Measurements from ENCODE around the gene ADI1. TPM values are rescaled to one million over a fixed set of nuclear protein-coding genes. Genes with fewer than 3 reads are reported as not detected.

ADI1 gene
- total RNA-seq, 1 donor from 2014 or later, result 36.2 TPM

DNA sequence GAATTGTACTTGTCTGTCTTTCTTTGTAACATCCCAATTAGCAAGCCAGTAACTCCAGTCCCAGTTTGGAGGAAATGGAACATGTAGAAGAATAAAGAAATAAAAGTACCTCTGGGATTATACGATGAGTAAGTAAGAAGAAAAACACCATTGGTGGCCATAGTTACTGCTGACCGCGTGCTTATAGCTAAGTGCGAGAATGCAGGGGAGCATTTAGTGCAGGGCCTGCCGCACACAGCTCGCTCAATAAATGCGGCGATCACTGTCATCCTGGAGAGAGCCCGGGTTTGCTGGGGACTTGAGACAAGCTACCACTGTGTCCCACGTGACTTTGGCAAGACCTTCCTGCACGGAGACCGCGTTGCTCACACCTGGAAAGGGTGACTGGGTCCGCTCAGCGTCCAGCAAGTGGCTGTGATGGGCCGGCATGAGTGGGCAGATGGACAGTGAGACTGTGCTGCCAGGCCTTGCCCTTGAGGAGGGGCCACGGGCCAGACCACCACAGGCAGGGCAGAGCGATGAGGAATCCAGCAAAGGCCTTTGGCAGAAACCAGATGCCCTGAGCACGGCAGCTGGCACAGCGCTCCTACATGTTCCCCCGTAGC lies 54.8 kb downstream of the ADI1 start:
- peaks cover 23% of the 10 kb centered on the region for H3K36me3 Mint-ChIP-seq (ENCODE audit: low read depth)
- no peaks in the 10 kb centered on the region for H3K27me3 Mint-ChIP-seq
- no peak for DNase-seq
- no peak overlapping the region for H3K4me3 Mint-ChIP-seq
- no peaks in the 10 kb centered on the region for H3K9me3 Mint-ChIP-seq
- no peak overlapping the region for H3K27ac Mint-ChIP-seq
- H3K4me1 Mint-ChIP-seq, result peaks cover 4% of the 10 kb centered on the region
- intact Hi-C loops (cut with micrococcal nuclease), result loop anchor here (5.0 kb wide), 2 partner anchors 37 to 188 kb away; no protein-coding TSS in a partner anchor

DNA sequence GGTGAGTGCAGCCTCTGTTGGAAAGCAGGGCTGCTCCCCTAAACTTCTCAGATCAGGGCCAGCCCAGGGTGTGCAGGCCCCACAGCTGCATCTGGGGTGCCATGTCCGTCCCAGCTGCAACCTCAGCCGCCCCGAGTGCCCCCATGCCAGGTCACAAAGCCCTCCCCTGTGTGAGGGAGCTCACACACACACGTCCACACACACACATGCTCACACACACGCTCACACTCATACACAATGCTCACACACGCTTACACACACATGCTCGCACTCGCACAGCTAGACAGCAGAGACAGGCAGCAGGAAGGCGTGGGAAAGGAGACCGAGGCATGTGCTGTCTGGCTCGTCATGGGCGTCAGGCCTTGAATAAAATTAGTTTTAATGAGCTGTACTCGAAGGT lies 55.4 kb downstream of the ADI1 start:
- intact Hi-C loops (cut with micrococcal nuclease), result loop anchor here (5.0 kb wide), 2 partner anchors 37 to 188 kb away; no protein-coding TSS in a partner anchor
- H3K27ac Mint-ChIP-seq, result no peak overlapping the region

DNA sequence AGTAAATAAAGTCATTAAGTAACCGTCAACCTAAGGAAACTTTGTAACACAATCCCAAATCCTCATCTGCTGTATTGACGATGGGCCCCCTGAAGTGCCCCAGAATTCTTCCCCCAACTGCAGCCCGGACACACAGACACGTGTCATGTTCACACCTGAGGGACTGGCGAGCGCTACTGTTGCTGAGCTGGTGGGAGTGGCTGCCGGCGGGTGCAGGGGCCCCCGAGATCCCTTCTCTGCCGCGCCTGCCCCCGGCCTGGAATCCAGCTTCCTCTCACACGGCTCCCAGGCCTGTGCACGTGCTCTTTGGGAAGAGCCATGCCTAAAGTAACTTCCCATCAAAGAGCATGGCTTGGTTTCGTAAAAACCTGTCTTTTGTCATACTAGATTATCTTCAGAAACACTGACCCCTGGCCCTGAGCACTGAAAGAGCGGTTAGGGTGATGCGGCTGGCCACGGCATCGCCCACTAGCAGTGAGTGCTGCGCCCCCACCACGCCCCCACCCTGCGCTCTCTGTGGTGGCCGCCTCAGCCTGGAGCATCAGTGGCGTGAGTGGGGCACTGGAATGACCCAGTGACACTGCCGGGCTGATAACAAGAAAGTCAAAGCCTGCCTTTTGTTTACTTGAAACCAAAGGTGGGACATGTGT lies 56.0 kb downstream of the ADI1 start:
- Mint-ChIP-seq H3K9me3 (no peaks in the 10 kb centered on the region), H3K4me1 (peaks cover 4% of the 10 kb centered on the region), H3K27me3 (no peaks in the 10 kb centered on the region), H3K36me3 (ENCODE audit: low read depth) (peaks cover 23% of the 10 kb centered on the region), H3K4me3 (no peak overlapping the region), H3K27ac (no peak overlapping the region)
- DNase-seq, result no peak
- intact Hi-C loops (cut with micrococcal nuclease), result loop anchor here (5.0 kb wide), 2 partner anchors 36 to 189 kb away; no protein-coding TSS in a partner anchor

More for the DNA sequence above, 55.4 kb downstream of the ADI1 start:
- Mint-ChIP-seq H3K36me3 (ENCODE audit: low read depth) (peaks cover 23% of the 10 kb centered on the region), H3K4me1 (peaks cover 4% of the 10 kb centered on the region), H3K27me3 (no peaks in the 10 kb centered on the region), H3K9me3 (no peaks in the 10 kb centered on the region), H3K4me3 (no peak overlapping the region)
- no peak for DNase-seq

DNA sequence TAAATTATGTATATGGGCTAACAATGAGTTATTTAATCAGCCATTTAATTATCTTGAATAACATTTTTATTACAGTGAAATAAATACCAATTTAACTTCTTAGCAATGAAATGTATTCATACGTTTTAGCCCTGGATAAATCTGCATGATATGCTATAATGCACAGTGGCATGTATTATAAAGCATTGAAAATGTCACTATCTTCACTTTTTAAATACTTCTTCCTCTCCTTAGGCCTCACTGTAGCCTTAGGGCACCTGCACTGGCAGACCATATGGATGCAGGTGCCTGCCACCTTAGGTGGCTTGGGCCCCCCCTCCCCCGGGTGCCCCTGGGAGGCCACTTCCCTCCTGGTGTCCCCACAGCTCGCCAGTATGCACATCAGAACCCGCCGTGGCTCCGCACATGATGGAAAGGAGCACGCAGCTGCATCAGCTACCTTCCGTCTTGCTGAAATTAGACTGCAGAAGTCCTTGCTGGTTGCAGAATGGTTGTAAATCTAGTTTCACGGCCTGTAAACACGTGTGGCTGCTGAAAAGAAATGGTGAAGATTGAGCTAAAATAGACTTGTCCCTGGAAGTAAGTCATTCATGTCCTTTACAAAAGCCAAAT lies 56.7 kb downstream of the ADI1 start:
- no peak overlapping the region for H3K27ac Mint-ChIP-seq

DNA sequence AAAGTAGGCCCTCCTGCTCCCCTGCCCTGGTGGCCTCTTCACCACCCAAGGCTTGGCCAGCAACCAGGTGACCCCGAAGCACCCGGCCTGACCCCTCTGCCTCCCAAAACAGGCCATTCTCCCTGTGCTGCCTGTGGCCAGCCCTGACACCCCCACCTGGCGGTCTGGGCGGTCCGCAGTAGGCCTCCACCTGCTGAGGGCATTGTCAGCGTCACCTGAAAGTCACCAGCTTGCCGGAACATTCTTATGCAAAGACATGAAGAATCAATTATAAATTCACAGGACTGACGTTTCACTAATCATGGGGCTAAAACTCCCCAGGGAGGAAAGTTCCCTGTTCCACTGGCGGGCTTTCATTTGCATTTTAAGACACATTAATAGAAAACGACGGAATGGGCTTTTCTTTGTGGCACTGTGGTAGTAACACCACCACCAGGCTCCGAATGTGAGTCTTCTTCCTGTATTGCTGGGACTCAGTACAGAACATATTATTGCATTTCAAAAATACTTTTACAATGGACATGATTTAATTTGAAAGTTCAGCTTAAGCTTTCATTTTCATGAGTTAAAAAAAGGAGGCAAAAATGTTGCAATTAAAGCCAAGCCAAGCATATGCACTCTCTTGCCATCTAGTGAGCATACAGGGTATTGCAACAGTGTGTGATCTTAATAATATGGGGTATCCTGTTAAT lies 57.4 kb downstream of the ADI1 start:
- peak; percentile 84 for DNase-seq
- intact Hi-C loops (cut with micrococcal nuclease), result loop anchor here (5.0 kb wide), 2 partner anchors 35 to 190 kb away; no protein-coding TSS in a partner anchor
- Mint-ChIP-seq H3K36me3 (ENCODE audit: low read depth) (peaks cover 20% of the 10 kb centered on the region), H3K4me3 (no peak overlapping the region), H3K27ac (no peak overlapping the region), H3K9me3 (no peaks in the 10 kb centered on the region), H3K27me3 (no peaks in the 10 kb centered on the region), H3K4me1 (peaks cover 4% of the 10 kb centered on the region)

More for the DNA sequence above, 56.7 kb downstream of the ADI1 start:
- Mint-ChIP-seq H3K36me3 (ENCODE audit: low read depth) (peaks cover 19% of the 10 kb centered on the region), H3K4me3 (no peak overlapping the region), H3K4me1 (peaks cover 4% of the 10 kb centered on the region), H3K9me3 (no peaks in the 10 kb centered on the region), H3K27me3 (no peaks in the 10 kb centered on the region)
- DNase-seq, result no peak
- intact Hi-C loops (cut with micrococcal nuclease), result loop anchor here (5.0 kb wide), 2 partner anchors 35 to 190 kb away; no protein-coding TSS in a partner anchor

DNA sequence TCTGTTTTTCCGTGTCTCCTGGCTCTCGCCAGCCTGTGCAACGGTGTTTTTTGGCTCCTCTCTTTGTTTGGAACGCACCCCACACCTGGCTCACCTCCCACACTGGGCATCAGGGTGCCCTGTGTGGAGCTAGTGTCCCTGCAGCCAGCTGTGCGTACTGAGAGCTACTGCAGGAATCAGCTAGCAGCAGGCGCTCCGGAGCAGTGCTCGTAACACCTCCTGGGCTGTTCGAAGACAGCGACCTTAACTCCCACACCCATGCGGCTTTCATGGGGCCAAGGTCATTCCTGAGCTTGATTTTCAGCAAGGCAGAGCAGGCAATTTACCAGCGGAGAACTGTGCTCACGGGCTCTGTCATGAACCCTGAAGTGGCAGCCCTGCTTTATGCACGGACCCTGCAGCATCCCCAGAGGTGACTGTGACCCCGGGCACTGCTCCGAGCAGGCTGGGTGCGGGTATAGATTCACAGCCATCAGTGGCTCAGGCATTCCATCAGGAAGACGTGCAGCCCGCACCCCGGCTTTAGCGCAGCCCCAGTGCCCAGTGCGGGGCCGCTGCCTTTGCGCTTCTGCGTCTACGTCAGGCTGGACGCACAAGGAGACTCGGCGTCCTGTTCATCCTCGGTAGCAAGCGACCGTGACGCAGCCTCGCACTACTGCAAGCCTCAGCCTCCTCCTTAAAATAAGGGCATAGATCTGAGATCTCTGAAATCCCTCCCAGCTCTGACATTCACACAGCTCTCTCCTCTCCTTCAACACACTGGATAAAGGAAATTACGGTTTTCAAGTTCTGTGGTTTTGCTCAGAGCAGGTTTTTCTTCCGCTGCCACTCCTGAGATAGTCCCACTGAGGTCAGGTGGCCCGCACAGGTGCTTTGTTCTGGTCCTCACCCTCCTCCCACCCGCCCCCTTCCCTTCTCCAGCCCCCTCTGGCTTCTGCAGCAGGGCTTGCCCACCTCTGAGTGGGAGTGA lies 58.2 kb downstream of the ADI1 start:
- Mint-ChIP-seq H3K4me3 (no peak overlapping the region), H3K4me1 (peaks cover 4% of the 10 kb centered on the region), H3K9me3 (no peaks in the 10 kb centered on the region), H3K27ac (no peak overlapping the region), H3K27me3 (no peaks in the 10 kb centered on the region), H3K36me3 (ENCODE audit: low read depth) (peaks cover 20% of the 10 kb centered on the region)
- no peak for DNase-seq
- intact Hi-C loops (cut with micrococcal nuclease), result loop anchor here (5.0 kb wide), 2 partner anchors 34 to 191 kb away; no protein-coding TSS in a partner anchor

DNA sequence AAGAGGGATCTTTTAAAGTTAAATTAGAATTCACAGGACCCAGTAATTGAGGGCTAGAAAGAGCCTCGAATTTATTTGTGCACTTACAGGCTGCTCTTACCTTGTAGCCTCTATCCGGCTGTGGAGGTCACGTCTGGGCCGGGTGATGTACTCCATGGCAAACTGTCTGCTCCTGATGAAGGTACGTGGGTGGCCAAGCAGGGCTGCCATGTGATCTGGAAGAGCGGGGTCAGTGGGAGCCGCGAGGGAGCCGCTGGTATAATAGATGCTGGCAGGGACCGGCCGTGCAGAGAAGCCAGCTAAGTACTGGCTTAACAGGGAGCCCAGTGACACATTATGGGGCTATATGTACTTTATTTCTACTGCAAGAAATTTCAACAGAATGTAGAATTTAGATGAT lies 59.2 kb downstream of the ADI1 start:
- peaks cover 4% of the 10 kb centered on the region for H3K4me1 Mint-ChIP-seq

DNA sequence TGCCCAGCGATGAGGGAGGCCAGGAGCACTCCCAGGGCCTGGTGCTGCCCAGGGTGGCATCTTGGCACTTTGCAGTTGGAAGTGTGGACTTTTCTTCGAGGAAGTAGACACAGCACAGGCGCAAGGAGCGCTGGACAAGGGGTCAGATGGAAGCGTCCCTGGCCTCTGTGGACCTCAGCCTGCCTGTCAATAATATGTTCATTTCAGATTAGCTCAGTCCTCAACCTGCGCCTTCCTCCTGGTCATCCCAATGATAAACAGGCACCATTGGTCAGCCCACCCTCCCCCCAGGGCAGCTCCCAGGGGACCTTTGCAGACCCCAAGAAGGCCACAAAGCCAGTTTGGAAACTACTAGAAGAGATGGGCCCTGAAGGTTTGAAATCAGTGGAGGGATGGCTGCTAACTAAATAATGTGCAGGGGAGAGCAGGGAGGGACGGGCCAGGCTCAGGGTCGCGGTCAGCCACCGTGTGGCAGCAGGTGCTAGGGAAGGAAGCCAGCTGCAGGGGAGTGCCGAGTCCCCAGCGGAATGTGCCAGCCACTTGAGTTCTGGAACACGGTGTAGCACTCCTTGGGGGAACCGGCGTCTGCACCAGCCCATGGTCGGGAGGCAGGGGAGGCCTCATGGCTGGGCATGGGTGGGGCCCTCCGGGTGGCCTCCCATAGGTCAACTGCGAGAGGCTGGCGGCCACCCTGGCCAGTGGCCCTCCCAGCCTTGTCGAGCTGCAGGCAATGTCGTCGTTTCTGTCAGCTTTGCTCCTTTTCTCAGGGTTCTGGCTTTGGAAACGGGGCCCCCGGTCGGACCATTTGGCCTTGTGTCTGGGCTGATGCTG lies 59.9 kb downstream of the ADI1 start:
- H3K9me3 Mint-ChIP-seq, result no peaks in the 10 kb centered on the region
- peaks cover 25% of the 10 kb centered on the region for H3K36me3 Mint-ChIP-seq (ENCODE audit: low read depth)
- DNase-seq, result no peak
- peaks cover 4% of the 10 kb centered on the region for H3K4me1 Mint-ChIP-seq
- H3K4me3 Mint-ChIP-seq, result no peak overlapping the region
- H3K27me3 Mint-ChIP-seq, result no peaks in the 10 kb centered on the region
- intact Hi-C loops (cut with micrococcal nuclease), result loop anchor here (5.0 kb wide), 2 partner anchors 32 to 193 kb away; no protein-coding TSS in a partner anchor
- H3K27ac Mint-ChIP-seq, result no peak overlapping the region

More for the DNA sequence above, 59.2 kb downstream of the ADI1 start:
- intact Hi-C loops (cut with micrococcal nuclease), result loop anchor here (5.0 kb wide), 2 partner anchors 33 to 192 kb away; no protein-coding TSS in a partner anchor
- H3K36me3 Mint-ChIP-seq (ENCODE audit: low read depth), result peaks cover 25% of the 10 kb centered on the region
- no peaks in the 10 kb centered on the region for H3K9me3 Mint-ChIP-seq
- no peak overlapping the region for H3K27ac Mint-ChIP-seq
- no peak overlapping the region for H3K4me3 Mint-ChIP-seq
- no peak for DNase-seq
- H3K27me3 Mint-ChIP-seq, result no peaks in the 10 kb centered on the region

DNA sequence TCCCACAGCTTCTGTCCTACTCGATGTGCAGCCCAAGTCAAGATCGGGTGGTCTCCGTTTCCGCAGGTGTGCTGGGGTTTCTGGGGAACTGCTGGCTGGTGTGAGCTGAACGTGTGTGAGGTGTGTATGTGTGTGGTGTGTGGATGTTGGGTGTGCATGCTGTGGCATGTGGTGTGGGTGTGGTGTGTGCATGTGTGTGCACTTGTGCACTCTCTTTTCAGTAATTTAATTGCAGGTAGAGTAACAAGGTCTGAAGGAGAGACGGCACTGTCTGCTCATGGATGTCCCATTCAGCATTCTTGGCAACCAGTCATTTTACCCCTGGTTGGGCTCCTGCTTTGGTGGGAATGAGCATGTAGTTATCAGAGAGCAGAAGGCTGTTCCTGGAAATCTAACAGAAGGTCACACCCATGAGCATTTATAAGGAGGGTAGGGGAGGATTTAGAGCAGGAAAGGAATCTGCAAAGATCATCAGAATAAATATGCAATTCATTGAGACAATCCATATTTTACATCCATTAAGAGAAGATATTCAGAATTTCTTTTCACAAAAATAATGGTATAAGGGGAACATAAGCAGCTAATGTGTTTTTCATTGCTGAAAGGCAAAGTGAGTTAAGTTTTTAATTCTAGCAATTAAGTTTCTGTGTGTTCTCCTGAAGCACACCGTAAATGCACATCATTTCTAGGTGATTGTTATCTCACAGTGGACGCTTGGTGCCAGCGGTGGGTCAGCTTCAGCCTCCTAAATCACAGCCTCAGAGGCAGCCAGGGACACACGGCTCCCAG lies 60.7 kb downstream of the ADI1 start:
- Mint-ChIP-seq H3K4me3 (no peak overlapping the region), H3K36me3 (ENCODE audit: low read depth) (peaks cover 22% of the 10 kb centered on the region), H3K27ac (no peak overlapping the region), H3K4me1 (peaks cover 4% of the 10 kb centered on the region), H3K9me3 (no peaks in the 10 kb centered on the region), H3K27me3 (no peaks in the 10 kb centered on the region)
- intact Hi-C loops (cut with micrococcal nuclease), result no loop called here
- DNase-seq, result no peak

DNA sequence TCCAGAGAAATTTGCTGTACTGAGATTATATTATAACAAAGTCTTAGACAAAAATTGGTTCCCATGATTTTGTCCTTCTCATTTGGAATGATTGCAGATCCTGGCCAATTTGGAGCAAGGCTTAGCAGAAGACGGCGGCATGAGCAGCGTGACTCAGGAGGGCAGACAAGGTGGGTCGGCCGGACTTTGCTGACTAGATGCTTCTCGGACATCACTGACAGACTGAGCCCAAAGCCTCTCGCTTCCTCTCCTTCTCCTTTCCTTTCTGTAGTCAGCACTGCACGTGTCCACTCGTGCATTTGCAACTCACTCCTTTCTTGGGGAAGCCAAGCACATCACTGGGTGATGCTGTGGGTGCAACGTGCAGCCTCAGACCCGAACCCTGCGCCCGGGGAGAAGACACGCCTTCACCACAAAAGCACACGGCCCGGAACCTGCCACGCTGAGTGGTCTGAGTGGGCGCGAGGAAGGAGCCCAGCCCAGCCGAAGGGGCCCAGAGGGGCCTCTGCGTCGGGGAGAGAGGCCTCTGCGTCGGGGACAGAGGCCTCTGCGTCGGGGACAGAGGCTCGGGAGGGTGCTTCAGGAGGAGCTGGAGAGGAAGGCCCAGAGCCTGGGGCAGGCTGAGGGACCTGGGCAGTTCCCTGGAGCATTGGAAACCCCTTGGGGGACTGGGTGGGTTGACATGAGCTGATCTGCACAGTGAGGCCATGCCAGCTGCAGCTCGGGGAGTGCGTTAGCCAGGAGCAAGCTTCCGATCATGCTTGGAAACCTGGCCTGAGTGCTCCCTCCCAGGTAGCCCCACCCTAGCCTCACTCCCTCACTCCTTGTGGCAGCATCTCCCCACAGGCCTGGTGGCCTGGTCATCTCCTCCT lies 61.6 kb downstream of the ADI1 start:
- Mint-ChIP-seq H3K4me3 (no peak overlapping the region), H3K9me3 (no peaks in the 10 kb centered on the region), H3K36me3 (ENCODE audit: low read depth) (peaks cover 21% of the 10 kb centered on the region), H3K27ac (no peak overlapping the region), H3K4me1 (peaks cover 4% of the 10 kb centered on the region), H3K27me3 (no peaks in the 10 kb centered on the region)
- intact Hi-C loops (cut with micrococcal nuclease), result no loop called here
- DNase-seq, result no peak

DNA sequence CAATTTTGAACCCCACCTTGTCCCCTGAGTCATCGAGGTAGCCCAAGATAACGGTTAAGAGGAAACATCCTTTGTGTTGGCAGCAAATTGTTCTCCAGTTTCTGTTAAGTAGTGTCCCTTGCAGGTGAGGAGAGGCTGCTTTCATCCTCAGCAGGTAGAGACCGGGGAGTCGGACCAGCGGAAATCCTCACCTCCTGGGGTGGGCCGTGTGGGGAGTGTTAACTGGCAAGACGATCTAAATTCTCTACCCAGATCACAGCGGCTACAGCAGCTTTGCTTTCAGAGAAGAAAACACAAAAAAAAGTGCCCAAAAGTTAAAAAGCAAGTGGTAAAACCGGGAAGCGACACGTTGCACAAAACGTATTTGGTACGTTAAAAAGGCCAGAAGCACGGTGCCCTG lies 63.2 kb downstream of the ADI1 start:
- no peak for DNase-seq
- H3K4me3 Mint-ChIP-seq, result no peak overlapping the region
- intact Hi-C loops (cut with micrococcal nuclease), result no loop called here
- H3K4me1 Mint-ChIP-seq, result no peaks in the 10 kb centered on the region
- H3K27ac Mint-ChIP-seq, result no peak overlapping the region
- H3K9me3 Mint-ChIP-seq, result no peaks in the 10 kb centered on the region
- peaks cover 21% of the 10 kb centered on the region for H3K36me3 Mint-ChIP-seq (ENCODE audit: low read depth)
- H3K27me3 Mint-ChIP-seq, result no peaks in the 10 kb centered on the region
